ENCODE measurements around the gene C19orf12. TPM values are rescaled to one million over a fixed set of nuclear protein-coding genes. Genes with fewer than 3 reads are reported as not detected.

Gene C19orf12
- total RNA-seq, 1 experiment from 2014 or later, result 17.5 TPM

GRCh38 chr19:29708554-29709439, 6.3 kb downstream of the C19orf12 start:
- no peak for TF ChIP-seq CTCF (conservative IDR thresholded peaks at IDR 0.05)
- H2BK20ac ChIP-seq (ENCODE audit: low read depth, low read length, poor library complexity, severe bottlenecking), result no peak overlapping the region
- H3K9me3 ChIP-seq (ENCODE audit: control insufficient read depth, low read depth, low read length), result no peaks in the 10 kb centered on the region
- no peak overlapping the region for H3K4ac ChIP-seq (ENCODE audit: low read depth, low read length)
- no peak overlapping the region for H2BK15ac ChIP-seq (ENCODE audit: low read depth, low read length)
- DNase-seq, result no peak
- H2BK120ac ChIP-seq (ENCODE audit: low read depth, low read length, poor library complexity, severe bottlenecking), result no peak overlapping the region
- no peak overlapping the region for H2AK5ac ChIP-seq (ENCODE audit: insufficient read length, low read length)
- H3K4me1 Mint-ChIP-seq, result peaks cover 6 to 12% of the 10 kb centered on the region in 2 experiments; a peak in 3 of 4 replicates
- no peak overlapping the region for H3K14ac ChIP-seq (ENCODE audit: insufficient read depth, low read length)
- H3K4me1 ChIP-seq (ENCODE audit: insufficient read depth, low read length), result no peaks in the 10 kb centered on the region
- no peak overlapping the region; a peak in 1 of 5 replicates for H3K4me3 Mint-ChIP-seq
- H3K27ac ChIP-seq (ENCODE audit: insufficient read length, low read depth, low read length), result no peak overlapping the region
- no peak overlapping the region for H2BK5ac ChIP-seq (ENCODE audit: insufficient read length, low read length)
- H3K4me2 ChIP-seq (ENCODE audit: insufficient read depth, insufficient read length, low read length), result no peak overlapping the region
- no peak overlapping the region for H4K91ac ChIP-seq (ENCODE audit: insufficient read length, low read depth, low read length)
- no CpG with 5 or more reads among the region's 18 CpGs for WGBS (ENCODE audit: extremely low coverage, insufficient read length, low lambda C conversion rate)
- H3K9ac ChIP-seq (ENCODE audit: extremely low read depth, insufficient read length, low read length), result no peak overlapping the region
- H3T11ph ChIP-seq (ENCODE audit: low read length), result no peak overlapping the region
- H2BK12ac ChIP-seq (ENCODE audit: insufficient read length, low read depth, low read length), result no peak overlapping the region
- H3K27me3 Mint-ChIP-seq (ENCODE audit: low read depth), result no peaks in the 10 kb centered on the region
- H4K8ac ChIP-seq (replicated peaks; ENCODE audit: insufficient read length, low read depth, low read length), result no peak overlapping the region
- no peak overlapping the region for H3K23ac ChIP-seq (ENCODE audit: insufficient read length, low read depth, low read length)
- no peak overlapping the region for H2AFZ ChIP-seq (ENCODE audit: low read length)
- H3K36me3 Mint-ChIP-seq (ENCODE audit: insufficient read depth in 1 of 3, low read depth in 3 of 3), result peaks cover 0 to 2% (median 0%) of the 10 kb centered on the region in 3 experiments; a peak in 3 of 7 replicates
- no peak overlapping the region for H3K18ac ChIP-seq (ENCODE audit: insufficient read length, low read depth, low read length)
- no peaks in the 10 kb centered on the region for H3K9me3 Mint-ChIP-seq
- H4K20me1 ChIP-seq (ENCODE audit: control insufficient read depth, insufficient read depth, insufficient read length), result no peaks in the 10 kb centered on the region
- no peak overlapping the region for H4K5ac ChIP-seq (ENCODE audit: insufficient read length, low read depth, low read length)
- H3K23me2 ChIP-seq (ENCODE audit: insufficient read length, low read depth, low read length, poor library complexity, severe bottlenecking), result no peaks in the 10 kb centered on the region
- H3K27me3 ChIP-seq (ENCODE audit: insufficient read depth, low read length), result no peaks in the 10 kb centered on the region
- no peak overlapping the region for H3K56ac ChIP-seq (ENCODE audit: insufficient read length, low read depth, low read length)
- H3K27ac Mint-ChIP-seq, result peak overlapping the region in 1 of 3 experiments; percentile 65; a peak in 2 of 7 replicates
- H3K79me2 ChIP-seq (ENCODE audit: insufficient read depth, low read length), result no peaks in the 10 kb centered on the region
- no peaks in the 10 kb centered on the region for H3K79me1 ChIP-seq (ENCODE audit: insufficient read depth, low read depth, low read length, poor library complexity, severe bottlenecking)
